ACHN (cell line): Measurements from ENCODE around the gene BIN2.
"Not testable (repeated sequence)": the region's sequence is repeated elsewhere in the genome, so short reads cannot be mapped to it uniquely, and the experiment has no call there.

Experiments
- DNase-seq: peaks from one replicate; pipeline ENCODE4 v3.0.0-alpha.2; 2015
- in situ Hi-C: cut with HindIII; loops from 2 replicates; pipeline ENCODE4 v1.10.0; 2017; ENCODE audit warnings: low sequenced_read_pairs, low pct_ligation_motif_present, low pct_unique_long_range_greater_than_20kb

Gene BIN2

DNA sequence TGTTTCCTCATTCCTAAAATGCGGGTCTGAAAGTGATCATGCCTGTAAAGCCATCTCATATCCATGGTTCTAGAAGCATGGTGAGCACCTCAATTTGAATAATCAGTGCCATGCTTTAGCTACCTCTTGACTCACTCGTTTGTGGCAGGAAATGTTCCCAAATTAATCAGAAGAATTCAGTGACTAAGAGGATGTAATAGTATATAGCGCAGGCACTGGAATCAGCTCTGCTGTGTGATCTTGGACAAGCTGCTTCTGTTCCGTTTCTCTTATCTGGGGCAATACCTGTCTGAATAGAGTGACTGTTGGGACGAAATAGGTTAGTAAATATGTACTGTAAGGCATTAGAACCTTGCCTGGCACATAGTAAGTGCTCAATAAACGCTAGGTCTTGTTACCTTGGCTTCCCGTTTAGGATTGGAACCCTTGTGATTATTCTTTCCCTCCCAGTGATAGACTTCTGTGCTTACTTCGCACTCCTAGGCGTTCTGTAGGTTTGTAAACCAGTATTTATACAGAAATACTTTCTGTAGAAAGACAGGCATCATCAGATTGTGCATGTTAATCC lies 52.9 kb downstream of the BIN2 start:
- DNase-seq = peak; percentile 84
- in situ Hi-C loops = no loop called here

DNA sequence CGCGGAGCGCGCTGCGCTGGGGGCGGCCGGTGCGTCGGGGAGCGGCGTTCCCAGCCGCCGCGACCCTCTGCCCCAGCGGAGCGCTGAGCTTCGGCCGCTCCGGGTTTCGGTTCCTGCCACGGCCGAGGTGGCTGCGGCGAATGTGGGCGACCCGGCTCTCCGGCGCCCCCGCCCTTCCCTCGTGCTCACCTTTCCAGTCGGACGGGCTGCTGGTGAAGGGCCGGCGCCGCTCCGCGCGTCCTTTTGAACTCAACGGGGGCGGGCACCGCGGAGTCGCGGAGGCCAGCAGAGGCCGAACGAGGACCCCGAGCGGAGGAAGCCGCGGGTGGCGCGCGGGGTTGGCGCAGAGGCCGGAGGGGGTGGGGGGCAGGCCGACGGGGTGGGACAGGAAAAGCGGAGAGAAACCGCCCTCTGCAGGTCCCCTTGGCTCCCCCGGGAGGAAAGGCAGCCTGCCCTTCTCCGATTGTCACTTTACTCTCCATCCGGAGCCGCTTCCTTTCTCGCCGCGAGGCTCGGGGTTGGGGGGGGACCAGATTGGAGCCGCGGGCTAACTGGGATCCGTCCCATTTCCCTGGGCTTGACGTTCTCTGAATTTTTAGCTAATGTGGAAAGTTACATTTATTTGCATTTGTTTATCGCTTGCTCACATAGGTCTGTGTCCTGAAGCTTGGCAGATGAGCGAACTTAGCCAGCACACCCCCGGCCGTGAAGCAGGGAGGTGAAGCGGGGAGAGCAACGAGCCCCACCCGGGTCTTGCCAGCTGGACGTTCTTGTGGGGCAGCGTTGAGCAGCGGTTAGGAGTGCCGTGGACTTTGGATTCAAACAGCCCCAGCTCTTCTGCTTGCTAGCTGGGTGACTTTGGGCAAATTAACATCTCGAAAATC lies 53.7 kb downstream of the BIN2 start, which contains the start of gene SMAGP:
SMAGP (minus strand) TSS at position 349 of the 884 bp plus-strand sequence. CDS start 1,137 bp downstream, outside the sequence.
- in situ Hi-C loops = no loop called here
- DNase-seq = peak; percentile 77

DNA sequence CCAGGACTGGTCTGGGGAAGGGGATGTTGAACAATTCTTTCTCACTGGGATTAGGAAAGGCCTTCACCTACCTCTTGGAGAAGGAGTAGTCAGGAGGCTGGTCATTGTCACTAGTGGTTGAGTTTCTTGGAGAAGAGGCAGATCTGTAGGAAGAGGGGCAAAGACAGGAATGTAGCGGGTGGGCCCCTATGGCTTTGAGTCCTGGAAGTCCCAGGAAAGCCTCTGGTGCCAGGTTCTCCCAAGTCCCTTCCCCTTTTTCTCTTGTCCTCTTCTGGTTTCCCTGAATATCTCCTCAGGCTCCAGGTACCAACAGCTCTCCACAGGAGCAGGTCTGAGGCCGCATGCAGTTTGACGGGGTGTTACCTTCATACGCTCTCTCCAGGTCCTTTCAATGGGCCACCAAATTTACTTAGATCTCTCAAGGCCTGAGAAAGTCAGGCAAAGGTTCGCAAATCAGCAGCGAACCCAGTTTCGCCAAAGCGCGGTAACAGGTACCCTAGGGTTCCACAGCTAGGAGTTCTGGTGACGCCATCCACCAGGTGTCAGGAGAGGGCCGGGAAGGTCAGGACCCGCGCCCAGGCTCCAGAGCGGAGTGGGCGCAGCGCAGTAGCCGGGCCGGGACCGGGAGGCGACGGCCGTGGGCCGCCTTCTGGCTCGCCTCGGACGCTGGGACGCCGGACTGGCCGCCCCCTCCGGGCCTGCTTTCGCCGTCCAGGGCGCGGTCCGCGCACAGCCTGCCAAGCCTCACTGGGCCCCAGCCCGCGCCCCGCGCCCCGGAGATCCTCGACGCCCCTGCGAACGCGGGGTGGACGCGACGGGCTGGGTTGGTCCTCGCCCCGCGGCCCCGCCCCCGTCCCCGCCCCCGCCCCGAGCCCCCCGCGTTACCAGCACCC lies 54.6 kb downstream of the BIN2 start:
- peak; percentile 72 for DNase-seq
- in situ Hi-C loops = no loop called here

DNA sequence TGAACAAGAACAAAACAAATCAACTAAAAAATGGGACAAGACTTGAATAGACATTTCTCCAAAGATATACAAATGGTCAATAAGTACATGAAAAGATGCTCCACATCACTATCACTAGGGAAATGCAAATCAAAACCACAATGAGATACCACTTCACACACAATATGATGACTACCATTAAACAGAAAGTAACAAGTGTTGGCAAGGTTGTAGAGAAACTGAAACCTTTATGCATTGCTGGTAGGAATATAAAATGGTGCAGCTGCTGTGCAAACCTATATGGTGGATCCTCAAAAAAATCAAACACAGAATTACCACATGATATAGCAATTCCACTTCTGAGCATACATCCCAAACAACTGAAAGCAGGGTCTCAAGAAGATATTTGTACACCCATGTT lies 59.0 kb downstream of the BIN2 start:
- in situ Hi-C loops = no loop called here

DNA sequence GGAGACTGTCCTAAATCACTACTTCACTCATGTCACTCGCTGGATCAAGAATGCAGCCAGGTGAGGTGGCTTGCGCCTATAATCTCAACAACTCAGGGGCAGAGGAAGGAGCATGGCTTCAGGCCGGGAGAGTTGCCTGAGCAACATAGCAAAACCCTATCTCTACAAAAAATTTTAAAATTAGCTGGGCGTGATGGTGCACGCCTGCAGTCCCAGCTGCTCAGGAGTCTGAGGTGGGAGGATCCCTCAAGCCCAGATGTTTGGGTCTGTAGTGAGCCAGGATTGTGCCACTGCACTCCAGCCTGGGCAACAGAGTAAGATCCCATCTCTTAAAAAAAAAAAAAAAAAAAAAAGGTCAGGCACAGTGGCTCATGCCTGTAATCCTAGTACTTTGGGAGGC lies 59.7 kb downstream of the BIN2 start:
- in situ Hi-C loops = no loop called here
- no peak for DNase-seq

More for the DNA sequence above, 59.0 kb downstream of the BIN2 start:
- DNase-seq = no peak

DNA sequence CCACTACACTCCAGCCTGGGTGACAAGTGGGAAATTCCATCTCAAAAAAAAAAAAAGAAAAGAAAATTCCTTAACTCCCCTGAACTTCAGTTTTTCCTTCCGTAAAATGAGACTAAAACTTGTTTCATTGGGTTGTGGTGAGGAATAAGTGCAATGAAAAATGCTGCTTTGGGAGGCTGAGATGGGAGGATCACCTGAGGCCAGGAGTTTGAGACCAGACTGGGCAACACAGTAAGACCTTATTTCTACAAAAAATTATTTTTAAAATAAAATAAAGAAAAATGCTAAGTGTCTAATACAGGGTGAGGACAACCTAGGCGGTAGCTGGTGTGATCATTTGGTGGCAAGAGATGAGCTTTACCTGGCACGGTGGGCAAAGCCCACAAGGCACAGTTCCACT lies 60.6 kb downstream of the BIN2 start:
- in situ Hi-C loops = no loop called here
- DNase-seq = no peak

DNA sequence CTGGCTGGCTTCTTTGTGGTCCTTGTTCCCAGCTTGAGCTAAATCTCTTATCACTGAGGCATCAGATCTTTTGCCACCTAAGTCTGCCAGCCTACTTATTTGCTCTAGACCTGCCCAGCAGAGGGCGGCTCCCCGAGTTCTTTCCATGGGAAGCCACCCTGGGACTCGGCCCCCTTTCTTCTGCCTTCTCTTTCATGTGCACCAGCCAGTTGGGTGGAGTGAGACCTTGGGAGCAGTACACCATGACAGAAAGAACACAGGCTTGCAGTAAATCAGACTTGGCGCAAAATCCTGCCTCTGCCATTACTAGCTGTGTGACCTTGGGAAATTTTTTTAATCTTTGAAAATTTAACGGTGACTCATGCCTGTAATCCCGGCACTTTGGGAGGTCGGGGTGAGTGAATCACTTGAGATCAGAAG lies 61.2 kb downstream of the BIN2 start:
- in situ Hi-C loops = no loop called here
- peak; percentile 90 for DNase-seq

DNA sequence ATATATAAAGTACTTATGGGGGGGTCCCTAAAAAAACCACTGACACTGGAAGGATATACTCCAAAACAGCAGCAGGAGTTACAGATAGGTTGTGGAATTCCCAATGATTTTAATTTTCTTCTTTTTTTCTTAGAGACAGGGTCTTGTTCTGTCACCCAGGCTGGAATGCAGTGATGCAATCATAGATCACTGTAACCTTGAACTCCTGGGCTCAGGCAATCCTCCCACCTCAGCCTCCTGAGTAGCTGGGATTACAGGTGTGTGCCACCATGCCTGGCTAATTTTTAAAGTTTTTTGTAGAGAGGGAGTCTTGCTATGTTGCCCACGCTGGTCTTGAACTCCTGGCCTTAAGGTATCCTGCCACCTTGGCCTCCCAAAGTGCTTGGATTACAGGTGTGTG lies 64.4 kb downstream of the BIN2 start:
- DNase-seq, in situ Hi-C loops: not testable (repeated sequence)

DNA sequence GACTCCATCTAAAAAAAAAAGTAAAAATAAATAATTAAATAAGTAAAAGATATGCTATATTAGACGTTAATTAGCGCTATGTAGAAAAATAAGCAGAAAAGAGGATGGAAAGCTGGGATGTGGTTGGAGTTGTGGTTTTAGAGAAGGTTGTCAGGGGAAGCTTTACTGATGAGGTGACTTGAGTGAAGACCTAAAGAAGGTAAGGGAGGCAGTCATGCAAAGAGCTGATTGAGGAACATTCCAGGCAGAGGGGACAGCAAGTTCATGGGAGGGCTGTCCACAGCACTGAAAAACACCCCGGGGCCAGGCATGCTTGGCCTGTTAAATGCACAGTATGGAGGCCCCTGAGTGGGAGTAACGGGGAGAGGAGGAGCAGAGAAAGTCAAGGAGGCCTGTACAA lies 69.4 kb downstream of the BIN2 start:
- DNase-seq = no peak
- in situ Hi-C loops = no loop called here

DNA sequence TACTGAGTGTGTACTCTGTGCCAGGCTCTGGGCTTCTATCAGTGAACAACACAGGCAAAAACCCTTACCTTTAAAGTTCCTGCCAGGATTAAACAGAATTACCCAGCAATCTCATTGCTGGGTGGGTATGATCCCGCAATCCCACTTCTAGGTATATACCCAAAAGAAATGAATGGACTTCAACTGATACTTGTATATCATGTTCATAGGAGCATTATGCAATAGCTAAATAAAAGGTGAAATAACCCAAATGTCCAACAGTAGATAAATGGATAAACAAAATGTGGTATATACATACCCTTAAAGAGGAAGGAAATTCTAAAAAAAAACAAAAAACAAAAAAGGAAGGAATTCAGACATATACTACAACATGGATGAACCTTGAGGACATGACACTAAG lies 70.7 kb downstream of the BIN2 start:
- DNase-seq = no peak

DNA sequence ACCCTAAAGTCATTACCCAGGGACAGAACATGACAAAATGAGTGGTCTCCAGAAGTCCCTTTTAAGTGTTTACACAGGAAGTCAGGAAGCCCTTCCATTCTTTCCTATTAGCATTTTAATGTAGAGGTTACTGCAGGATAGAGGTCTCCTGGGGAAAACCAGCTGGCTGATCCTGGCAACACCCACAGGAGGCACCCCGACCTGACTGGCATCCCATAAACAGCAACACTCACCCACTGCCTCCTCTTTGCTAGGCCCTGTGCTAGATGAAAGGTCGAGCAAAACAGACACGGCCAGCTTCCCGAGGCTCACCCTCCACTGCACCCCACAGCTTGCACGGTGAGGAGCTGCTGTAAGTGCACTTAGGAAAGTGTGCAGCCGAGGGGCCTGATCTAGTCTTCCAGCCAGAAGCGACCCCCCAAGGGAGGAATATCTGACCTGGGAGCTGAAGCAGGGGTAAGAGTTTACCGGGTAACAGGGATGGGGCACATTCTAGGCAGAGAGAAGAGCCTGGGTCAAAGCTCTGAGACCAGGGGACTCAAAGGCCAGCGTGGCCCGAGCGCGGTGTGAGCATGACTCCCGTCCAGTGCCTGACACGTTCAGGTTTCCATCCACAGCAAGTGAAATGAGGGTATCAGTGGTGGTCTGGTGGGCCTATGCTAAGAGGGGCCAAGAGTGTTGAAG lies 76.3 kb downstream of the BIN2 start:
- in situ Hi-C loops = no loop called here
- no peak for DNase-seq

More for the DNA sequence above, 70.7 kb downstream of the BIN2 start:
- in situ Hi-C loops = no loop called here

DNA sequence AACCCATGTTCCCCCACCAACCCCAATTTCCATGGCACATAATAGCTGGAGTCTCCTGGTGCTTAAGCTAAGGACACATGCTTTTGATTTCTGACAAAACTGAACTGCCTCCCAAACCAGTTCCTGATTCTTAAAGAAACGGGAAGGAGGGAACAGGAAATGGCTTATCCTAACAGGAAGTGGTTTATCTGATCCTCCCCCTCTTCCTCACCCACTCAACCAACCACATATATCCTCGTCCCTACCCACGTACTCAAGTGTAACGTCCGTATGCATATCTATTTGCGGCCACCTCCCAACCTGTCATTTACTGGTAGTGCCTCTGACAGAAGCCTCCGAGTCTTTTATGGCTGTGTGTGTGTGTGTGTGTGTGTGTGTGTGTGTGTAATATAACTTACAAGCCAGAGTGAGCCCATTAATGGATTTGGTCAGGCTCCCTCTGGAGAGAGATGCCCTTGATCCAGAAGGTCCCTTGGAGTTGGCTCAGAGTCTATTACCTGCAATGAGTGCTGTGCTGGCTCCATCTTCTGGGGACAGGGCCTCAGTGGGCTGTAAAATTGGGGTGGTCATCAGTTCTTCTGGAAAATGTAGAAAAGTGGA lies 77.6 kb downstream of the BIN2 start:
- peak; percentile 28 for DNase-seq
- in situ Hi-C loops = no loop called here

DNA sequence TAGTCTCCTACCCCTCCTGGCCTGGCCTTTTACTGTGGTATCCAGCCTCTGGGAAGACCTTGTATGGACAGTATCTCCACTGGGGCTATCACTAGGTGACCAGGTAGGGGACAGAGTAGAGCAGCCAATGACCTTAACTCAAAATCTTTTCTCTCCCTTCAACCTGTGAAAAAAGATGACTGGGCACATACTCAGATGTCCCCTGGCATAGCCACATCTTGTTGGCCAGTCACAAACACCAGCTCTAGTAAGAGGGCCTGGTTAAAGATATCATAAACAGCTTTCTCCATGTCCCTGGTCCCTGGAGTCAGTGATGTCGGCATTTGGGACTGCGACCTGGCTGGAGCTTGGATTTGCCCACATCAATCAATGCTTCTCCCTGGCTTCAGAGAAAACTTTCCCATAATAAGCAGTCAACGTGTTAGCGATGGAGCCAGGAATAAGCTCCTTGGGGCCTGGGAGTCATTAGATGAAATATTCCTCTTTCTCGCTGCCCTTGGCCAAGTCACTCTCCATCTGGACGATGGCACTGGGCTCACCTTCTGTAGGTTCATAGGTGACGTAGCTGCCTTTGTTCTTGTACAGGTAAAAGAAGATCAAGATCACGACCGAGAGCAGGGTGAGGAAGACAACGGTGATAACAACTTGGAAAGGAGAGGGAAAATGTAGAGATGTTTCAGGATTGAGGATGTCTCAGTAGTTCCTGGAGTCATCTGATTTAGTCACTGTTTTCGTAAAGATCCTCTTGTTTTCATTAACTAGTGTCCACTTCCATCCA lies 78.3 kb downstream of the BIN2 start:
- DNase-seq = no peak
- in situ Hi-C loops = no loop called here

DNA sequence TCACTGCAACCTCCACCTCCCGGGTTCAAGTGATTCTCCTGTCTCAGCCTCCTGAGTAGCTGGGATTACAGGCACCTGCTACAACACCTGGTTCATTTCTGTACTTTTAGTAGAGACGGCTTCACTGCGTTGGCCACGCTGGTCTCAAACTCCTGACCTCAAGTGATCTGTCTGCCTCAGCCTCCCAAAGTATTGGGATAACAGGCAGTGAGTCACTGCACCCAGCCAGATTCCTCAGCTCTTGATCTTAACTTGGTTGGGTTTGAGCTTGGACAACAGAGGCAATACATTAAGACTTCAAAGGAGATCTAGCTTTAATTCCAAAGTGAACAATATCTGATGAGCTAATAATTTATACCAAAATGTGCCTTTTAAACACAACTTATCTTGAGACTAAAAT lies 79.7 kb downstream of the BIN2 start:
- no peak for DNase-seq
- in situ Hi-C loops = no loop called here

DNA sequence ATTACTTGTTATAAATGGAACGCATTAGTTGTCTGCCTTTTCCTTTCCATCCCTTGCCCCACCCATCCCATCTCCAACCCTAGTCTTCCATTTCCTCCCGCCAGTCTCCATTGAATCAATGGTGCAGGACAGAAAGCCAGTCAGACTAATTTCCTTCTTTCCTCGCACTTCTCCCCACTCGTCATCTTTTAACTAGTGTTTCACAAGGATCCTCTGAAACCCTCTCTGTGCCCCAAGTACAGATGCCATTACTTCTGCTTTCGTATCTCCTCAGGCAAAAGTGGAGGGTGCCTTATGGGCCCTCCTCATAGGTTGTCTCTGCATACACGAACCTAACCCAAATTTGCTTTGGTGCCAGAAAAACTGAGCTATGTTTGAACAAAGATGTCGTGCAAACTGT lies 81.1 kb downstream of the BIN2 start:
- no peak for DNase-seq
- in situ Hi-C loops = no loop called here

DNA sequence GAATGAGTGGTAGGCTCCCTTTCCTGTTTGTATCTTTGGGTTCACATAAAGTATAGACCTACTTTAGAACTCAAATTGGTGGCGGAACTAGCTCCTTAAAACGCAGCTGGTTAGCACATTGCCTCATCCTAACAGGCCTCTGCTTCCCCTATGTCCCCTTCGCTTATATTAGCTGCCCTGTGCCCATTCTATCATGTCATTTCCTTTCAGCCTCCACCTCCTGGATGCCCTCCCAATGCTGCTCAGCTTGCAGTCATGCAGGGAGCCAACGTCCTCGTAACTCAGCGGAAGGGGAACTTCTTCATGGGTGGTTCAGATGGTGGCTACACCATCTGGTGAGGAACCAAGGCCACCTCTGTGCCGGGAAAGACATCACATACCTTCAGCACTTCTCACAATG lies 81.9 kb downstream of the BIN2 start:
- in situ Hi-C loops = no loop called here
- DNase-seq = no peak

DNA sequence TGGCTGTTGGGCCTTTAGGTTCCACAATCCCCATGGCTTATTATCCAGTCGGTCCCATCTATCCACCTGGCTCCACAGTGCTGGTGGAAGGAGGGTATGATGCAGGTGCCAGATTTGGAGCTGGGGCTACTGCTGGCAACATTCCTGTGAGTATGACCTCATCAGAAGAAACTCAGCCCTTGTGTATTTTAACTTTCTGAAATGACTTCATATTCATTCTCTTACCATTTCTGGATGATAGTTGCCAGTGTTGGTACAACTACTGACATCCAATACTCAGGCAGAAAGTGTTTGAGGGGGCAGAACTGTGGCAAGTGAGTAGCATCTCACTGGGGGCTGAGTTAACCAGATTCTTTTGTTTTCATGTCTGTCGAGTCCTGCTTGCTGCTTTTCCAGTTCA lies 83.0 kb downstream of the BIN2 start:
- in situ Hi-C loops = no loop called here
- DNase-seq = peak; percentile 56
